Gastrocnemius medialis (tissue), 4 donors: ENCODE measurements around the gene GALNT17. TPM values are rescaled to one million over a fixed set of nuclear protein-coding genes. Genes with fewer than 3 reads are reported as not detected.
A peak's percentile ranks its signal among the peaks of the same experiment; 100 is the strongest.
"Not testable (repeated sequence)": the region's sequence is repeated elsewhere in the genome, so short reads cannot be mapped to it uniquely, and the experiment has no call there.

Experiments
- ATAC-seq, 2 donors: fragments of 150-250 bp; one replicate each; pipeline ENCODE4 v1.9.1; 2016
- DNase-seq, 2 donors: peaks; one replicate each; pipeline ENCODE4 v3.0.0-alpha.2; 2019
- H3K27ac ChIP-seq, 4 donors: fragments of 200-600 bp; sonication (generic); 1 replicate in 1 of 4; 2 replicates in 3 of 4; pipeline ENCODE4 v1.5.1; 2016 to 2018; ENCODE audit warnings: mild to moderate bottlenecking in 2 of 4, moderate library complexity in 1 of 4
- H3K27me3 ChIP-seq, 3 donors: fragments of 200-600 bp; sonication (generic) in 2 of 3; 1 replicate in 1 of 3; 2 replicates in 2 of 3; pipeline versions ENCODE4 v1.5.1 to v1.6.0; 2016 to 2019; ENCODE audit warnings: mild to moderate bottlenecking in 1 of 3, moderate library complexity in 1 of 3
- H3K36me3 ChIP-seq, 2 donors: fragments of 200-600 bp; sonication (generic) in 1 of 2; one replicate each; pipeline ENCODE4 v1.5.1; 2017 to 2018
- H3K4me1 ChIP-seq, 2 donors: fragments of 200-600 bp; sonication (generic) in 1 of 2; one replicate each; pipeline ENCODE4 v1.5.1; 2016 to 2017; ENCODE audit warnings: mild to moderate bottlenecking in 2 of 2
- H3K4me3 ChIP-seq, 4 donors: fragments of 200-600 bp; sonication (generic) in 3 of 4; 1 replicate in 1 of 4; 2 replicates in 3 of 4; pipeline ENCODE4 v1.5.1; 2016 to 2019; ENCODE audit warnings: mild to moderate bottlenecking in 2 of 4
- H3K9me3 ChIP-seq, 3 donors: fragments of 200-600 bp; sonication (generic) in 2 of 3; 1 replicate in 1 of 3; 2 replicates in 2 of 3; pipeline ENCODE4 v1.5.1; 2016 to 2019
- POLR2A ChIP-seq, 2 donors: fragments of 450-650 bp; IDR thresholded peaks; one replicate each; pipeline ENCODE4 v1.6.1; 2017; ENCODE audit warnings: antibody characterized with exemption in 2 of 2, mild to moderate bottlenecking in 2 of 2, moderate library complexity in 2 of 2
- in situ Hi-C, 4 donors: fragments of 200-750 bp; cut with MboI; loops; one replicate each; pipeline versions ENCODE4 v1.15.0 to v1.8.0; 2017; ENCODE audit warnings: low sequenced_read_pairs in 4 of 4
- intact Hi-C: fragments of 100-400 bp; cut with DNase I; formaldehyde crosslinking; loops from one replicate; pipeline ENCODE4 v1.15.1; 2023; ENCODE audit warnings: low total_unique reads
- total RNA-seq, 4 donors: library from RNA; depleted of rRNA; stranded (reverse); fragments of >200 nt; gene quantifications; one replicate each; pipeline versions ENCODE4 v1.1.0 to v1.2.3, GENCODE V29; 2016
- TF ChIP-seq, protein P1 (sequence below), 5 experiments: fragments of 450-650 bp in 3 of 5; fragments of 200-600 bp in 2 of 5; sonication (generic) in 2 of 5; IDR thresholded peaks in 4 of 5; conservative IDR thresholded peaks in 1 of 5; 1 replicate in 4 of 5; 2 replicates in 1 of 5; pipeline ENCODE4 v1.5.1; 2016 to 2019; ENCODE audit warnings: antibody characterized with exemption in 5 of 5, mild to moderate bottlenecking in 3 of 5, moderate library complexity in 3 of 5

The GALNT17 gene
- total RNA-seq, 4 donors from 2014 or later = 1.9 to 13.0 (median 12.3) TPM

DNA sequence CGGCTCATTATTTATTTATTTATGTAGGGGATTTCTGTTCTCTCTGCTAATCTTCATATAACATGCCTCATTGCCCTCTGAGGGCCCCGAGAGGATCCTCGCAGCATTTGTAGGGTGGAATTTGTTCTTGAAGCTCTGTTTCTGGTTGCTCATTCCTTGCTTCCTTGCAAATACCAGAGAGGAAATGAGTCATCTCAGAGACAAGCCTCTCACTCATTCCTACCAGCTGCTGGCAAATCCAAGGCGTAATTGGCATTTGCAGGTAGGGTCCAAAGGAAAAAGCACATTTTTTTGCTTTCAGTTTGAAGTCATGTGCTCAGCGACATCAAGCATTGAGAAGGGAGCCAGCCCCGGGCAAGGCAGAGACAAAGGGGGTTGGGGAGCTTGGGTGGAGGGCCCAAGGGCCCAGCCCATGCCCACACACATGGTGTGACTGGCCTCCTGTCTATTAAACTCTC is 501.6 kb downstream of the GALNT17 start:
- H3K4me1 ChIP-seq = peaks cover 7 to 9% of the 10 kb centered on the region in 2 donors
- DNase-seq (no peak), ATAC-seq (no peak)
- intact Hi-C loops = no loop called here
- H3K27ac ChIP-seq = peak overlapping the region in 1 of 4 donors; percentile 29
- no peak overlapping the region for H3K4me3 ChIP-seq
- in situ Hi-C loops = no loop called here
- no peaks in the 10 kb centered on the region for H3K27me3 ChIP-seq
- TF ChIP-seq POLR2A (IDR thresholded peaks at IDR 0.05) = no peak
- TF ChIP-seq, protein P1, sequence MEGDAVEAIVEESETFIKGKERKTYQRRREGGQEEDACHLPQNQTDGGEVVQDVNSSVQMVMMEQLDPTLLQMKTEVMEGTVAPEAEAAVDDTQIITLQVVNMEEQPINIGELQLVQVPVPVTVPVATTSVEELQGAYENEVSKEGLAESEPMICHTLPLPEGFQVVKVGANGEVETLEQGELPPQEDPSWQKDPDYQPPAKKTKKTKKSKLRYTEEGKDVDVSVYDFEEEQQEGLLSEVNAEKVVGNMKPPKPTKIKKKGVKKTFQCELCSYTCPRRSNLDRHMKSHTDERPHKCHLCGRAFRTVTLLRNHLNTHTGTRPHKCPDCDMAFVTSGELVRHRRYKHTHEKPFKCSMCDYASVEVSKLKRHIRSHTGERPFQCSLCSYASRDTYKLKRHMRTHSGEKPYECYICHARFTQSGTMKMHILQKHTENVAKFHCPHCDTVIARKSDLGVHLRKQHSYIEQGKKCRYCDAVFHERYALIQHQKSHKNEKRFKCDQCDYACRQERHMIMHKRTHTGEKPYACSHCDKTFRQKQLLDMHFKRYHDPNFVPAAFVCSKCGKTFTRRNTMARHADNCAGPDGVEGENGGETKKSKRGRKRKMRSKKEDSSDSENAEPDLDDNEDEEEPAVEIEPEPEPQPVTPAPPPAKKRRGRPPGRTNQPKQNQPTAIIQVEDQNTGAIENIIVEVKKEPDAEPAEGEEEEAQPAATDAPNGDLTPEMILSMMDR (IDR thresholded peaks at IDR 0.05 in 4 of 5, conservative IDR thresholded peaks at IDR 0.05 in 1 of 5) = no peak
- no peaks in the 10 kb centered on the region for H3K36me3 ChIP-seq
- no peaks in the 10 kb centered on the region for H3K9me3 ChIP-seq

DNA sequence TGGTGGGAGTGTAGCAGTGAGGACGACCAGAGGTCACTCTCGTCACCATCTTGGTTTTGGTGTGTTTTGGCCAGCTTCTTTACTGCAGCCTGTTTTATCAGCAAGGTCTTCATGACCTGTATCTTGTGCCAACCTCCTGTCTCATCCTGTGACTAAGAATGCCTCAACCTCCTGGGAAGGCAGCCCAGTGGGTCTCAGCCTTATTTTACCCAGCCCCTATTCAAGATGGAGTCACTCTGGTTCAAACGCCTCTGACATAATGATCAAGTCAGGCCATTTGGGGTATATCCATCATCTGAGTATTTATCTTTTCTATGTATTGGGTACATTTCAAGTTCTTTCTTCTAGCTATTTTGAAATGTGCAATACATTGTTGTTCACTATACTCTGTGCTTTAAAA is 503.9 kb downstream of the GALNT17 start:
- H3K36me3 ChIP-seq, intact Hi-C loops, H3K27ac ChIP-seq, DNase-seq, in situ Hi-C loops, H3K4me3 ChIP-seq, H3K27me3 ChIP-seq, ATAC-seq, H3K9me3 ChIP-seq, H3K4me1 ChIP-seq: not testable (repeated sequence)

DNA sequence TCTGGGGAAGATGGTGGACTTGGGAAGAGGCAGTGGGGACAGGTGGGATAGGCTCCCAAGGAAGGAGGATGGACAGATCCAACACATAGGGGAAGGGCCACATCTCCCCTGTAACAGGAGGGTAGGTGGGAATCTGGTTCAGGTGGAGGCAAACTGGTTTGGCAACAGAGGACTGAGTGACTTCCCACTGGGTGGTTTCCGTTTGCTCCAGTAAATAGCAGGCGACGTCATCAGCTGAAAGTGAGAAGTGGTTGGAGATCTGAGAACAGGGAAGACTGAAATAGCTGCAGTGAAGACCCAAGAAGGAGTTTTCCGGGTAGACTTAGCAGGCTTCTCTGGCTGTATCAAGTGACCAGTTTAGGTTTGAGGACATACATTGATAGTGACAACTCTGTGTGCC is 504.4 kb downstream of the GALNT17 start:
- in situ Hi-C loops (no loop called here), intact Hi-C loops (no loop called here)
- TF ChIP-seq POLR2A (IDR thresholded peaks at IDR 0.05) = no peak
- TF ChIP-seq, protein P1 (IDR thresholded peaks at IDR 0.05 in 4 of 5, conservative IDR thresholded peaks at IDR 0.05 in 1 of 5) = no peak
- no peaks in the 10 kb centered on the region for H3K9me3 ChIP-seq
- DNase-seq = no peak
- H3K27ac ChIP-seq = no peak overlapping the region
- H3K4me1 ChIP-seq = peaks cover 0 to 3% of the 10 kb centered on the region in 2 donors
- H3K4me3 ChIP-seq = no peak overlapping the region
- no peaks in the 10 kb centered on the region for H3K27me3 ChIP-seq
- H3K36me3 ChIP-seq = no peaks in the 10 kb centered on the region
- no peak for ATAC-seq

DNA sequence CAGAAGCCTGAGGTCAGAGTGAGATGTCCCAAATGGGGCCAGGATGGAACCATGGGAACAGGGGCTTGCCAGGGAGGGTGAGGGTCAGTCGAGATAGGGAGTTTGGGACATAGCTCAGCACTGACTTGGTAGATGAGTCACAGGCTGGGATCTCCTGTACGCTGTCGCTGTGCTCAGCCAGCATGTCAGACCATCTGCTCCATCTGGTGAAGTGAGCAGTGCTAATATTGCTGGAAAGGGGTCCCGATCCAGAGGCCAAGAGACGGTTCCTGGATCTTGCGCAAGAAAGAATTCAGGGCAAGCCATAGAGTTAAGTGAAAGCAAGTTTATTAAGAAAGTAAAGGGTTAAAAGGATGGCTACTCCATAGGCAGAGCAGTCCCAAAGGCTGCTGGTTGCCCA is 505.6 kb downstream of the GALNT17 start:
- H3K4me1 ChIP-seq = peaks cover 0 to 3% of the 10 kb centered on the region in 2 donors
- DNase-seq = no peak
- TF ChIP-seq, protein P1 (IDR thresholded peaks at IDR 0.05 in 4 of 5, conservative IDR thresholded peaks at IDR 0.05 in 1 of 5) = no peak
- TF ChIP-seq POLR2A (IDR thresholded peaks at IDR 0.05) = no peak
- no peaks in the 10 kb centered on the region for H3K9me3 ChIP-seq
- in situ Hi-C loops = no loop called here
- ATAC-seq = no peak
- no peak overlapping the region for H3K27ac ChIP-seq
- H3K4me3 ChIP-seq = no peak overlapping the region
- no peaks in the 10 kb centered on the region for H3K36me3 ChIP-seq
- H3K27me3 ChIP-seq = no peaks in the 10 kb centered on the region
- intact Hi-C loops = no loop called here

DNA sequence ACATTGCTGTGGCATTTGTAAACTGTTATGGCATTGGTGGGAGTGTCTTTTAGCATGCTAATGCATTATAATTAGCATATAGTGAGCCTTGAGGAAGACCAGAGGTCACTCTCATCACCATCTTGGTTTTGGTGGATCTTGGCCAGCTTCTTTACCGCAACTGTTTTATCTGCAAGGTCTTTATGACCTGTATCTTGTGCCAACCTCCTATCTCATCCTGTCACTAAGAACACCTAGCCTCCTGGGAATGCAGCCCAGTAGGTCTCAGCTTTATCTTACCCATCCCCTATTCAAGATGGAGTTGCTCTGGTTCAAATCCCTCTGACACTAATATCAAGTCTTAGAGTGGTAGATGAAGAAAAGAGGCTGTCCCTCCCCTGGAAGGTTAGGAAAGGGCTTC is 506.2 kb downstream of the GALNT17 start:
- H3K4me1 ChIP-seq = peaks cover 0 to 2% of the 10 kb centered on the region in 2 donors
- no peaks in the 10 kb centered on the region for H3K36me3 ChIP-seq
- DNase-seq (no peak), ATAC-seq (no peak)
- no peak overlapping the region for H3K4me3 ChIP-seq
- no peaks in the 10 kb centered on the region for H3K9me3 ChIP-seq
- intact Hi-C loops = no loop called here
- no peak overlapping the region for H3K27ac ChIP-seq
- TF ChIP-seq, protein P1 (IDR thresholded peaks at IDR 0.05 in 4 of 5, conservative IDR thresholded peaks at IDR 0.05 in 1 of 5) = no peak
- TF ChIP-seq POLR2A (IDR thresholded peaks at IDR 0.05) = no peak
- in situ Hi-C loops = no loop called here
- H3K27me3 ChIP-seq = no peaks in the 10 kb centered on the region
